Hematopoietic multipotent progenitor cell treated with erythropoietin and hydrocortisone succinate and interleukin-3 and kit ligand, for 8 days (in vitro differentiated cells): ENCODE results near the gene VPS13A.

Experiments
- DNase-seq: peaks from one replicate; pipeline ENCODE4 v3.0.0-alpha.2; 2015

VPS13A gene

GRCh38 chr9:77177143-77177893 is at the start of gene VPS13A:
VPS13A (plus strand) TSS chr9:77177534; CDS start chr9:77177705, 171 bp downstream.
- peak; percentile 97 for DNase-seq

DNA sequence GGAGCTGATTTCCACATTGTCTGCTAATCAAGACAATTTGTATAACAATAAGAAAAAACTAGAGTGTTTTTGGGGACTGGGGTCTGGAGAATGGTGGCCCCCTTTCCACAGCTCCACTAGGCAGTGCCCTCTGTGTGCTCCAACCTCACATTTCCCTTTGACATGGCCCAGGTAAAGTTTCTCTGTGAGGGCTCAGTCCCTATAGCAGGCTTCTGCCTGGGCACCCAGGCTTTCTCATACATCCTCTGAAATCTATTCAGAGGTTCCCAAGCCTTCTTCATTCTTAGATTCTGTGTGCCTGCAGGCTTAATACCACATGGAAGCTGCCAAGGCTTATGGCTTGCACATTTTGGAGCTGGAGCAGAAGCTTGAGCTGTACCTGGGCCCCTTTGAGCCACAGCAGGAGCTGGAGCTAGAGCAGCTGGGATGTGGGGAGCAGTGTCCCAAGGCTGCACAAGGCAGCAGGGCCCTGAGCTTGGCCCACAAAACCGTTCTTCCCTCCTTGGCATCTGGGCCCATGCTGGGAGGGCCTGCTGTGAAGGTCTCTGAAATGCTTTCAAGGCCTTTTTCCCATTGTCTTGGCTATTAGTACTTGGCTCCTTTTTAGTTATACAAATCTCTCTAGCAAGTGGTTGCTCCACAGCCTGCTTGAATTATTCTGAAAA is 49.1 kb upstream of the VPS13A start:
- no peak for DNase-seq

- DNase-seq: no peak
Measured at GRCh38 chr9:77131399-77131798, 45.9 kb upstream of the VPS13A start.

DNA sequence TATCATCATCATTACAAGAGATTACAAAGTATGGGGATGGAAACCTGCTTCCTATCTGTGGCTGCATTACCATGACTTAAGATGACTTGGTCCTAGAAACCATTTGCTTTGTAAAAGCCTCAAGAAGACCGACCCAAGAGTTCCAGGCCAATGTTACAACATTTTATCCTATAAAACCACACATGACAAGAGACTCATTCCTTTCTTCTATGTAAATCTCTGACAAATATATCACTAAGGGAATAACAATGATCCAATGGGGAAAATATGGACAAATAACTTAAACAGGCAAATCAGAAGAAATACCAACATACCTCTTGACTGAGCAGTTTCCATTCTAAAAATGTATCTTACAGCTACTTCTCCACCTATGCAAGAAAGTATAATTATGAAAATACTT is 44.3 kb upstream of the VPS13A start:
- no peak for DNase-seq

DNA sequence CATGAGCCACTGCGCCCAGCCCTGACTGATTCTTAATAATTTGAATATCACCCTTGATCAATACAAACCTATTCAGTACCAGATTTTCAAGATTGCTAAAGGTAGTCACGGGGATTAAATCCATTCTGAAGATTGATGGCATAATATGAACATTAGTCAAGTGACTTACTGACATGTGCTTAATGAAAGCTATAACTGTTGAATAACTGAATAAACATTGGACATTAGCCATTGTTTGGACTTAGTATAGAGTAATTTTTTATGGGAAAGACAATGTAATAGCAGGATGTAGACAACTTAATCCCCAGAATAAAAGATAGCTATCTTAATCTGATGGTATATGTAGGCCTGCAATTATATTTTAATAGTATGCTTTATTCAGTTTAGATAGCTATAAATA is 35.0 kb upstream of the VPS13A start:
- DNase-seq: no peak

- no peak for DNase-seq
Measured at GRCh38 chr9:77149879-77150278, 27.5 kb upstream of the VPS13A start.

DNA sequence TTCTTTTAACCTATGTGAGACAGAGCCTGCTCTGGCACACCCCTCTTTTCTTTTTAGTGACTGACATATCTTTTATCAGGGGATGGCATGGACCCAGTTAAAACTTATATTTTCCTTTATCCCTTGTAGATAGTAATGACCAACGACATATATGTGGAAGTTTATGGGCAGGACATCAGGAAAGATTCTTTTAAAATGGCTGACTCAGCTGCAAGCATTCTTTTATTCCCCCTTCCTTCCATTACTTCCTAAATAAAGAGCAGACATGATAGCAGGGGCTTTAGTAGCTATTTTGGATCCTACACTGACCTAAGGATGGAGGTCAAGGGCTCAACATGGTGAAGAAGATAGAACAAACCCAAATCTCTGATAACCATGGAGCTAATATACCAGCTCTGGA is 25.0 kb upstream of the VPS13A start:
- DNase-seq: no peak

GRCh38 chr9:77156646-77157371 is 20.5 kb upstream of the VPS13A start:
- no peak for DNase-seq

DNA sequence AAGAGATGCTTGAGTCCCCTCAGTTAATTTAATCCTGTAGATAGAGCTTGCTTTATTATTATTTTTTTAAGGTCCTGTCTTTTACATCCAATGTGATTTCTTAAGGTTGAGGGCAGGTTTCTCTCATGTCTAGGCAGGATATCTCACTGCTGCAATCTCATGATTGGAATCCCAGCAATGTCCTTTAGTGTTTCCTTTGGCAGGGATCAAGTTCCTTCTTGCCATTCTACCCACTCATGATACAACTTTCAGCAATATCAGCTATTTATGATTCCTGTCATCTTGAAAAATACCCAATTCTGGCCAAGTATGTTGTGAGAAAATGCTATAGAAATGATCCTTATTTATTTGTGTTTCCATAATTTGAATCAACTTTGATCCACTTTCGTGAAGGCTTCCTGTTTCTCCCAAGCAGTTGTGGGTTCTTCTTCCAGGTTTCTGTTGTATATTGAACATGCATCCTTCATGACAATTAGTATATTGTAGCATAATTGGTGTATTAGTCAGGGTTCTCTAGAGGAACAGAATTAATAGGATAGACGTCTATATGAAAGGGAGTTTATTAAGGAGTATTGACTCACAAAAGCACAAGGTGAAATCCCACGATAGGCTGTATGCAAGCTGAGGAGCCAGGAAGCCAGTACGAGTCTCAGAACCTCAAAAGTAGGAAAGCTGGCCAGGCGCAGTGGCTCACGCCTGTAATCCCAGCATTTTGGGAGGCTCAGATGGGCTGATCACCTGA is 18.4 kb upstream of the VPS13A start:
- no peak for DNase-seq

DNA sequence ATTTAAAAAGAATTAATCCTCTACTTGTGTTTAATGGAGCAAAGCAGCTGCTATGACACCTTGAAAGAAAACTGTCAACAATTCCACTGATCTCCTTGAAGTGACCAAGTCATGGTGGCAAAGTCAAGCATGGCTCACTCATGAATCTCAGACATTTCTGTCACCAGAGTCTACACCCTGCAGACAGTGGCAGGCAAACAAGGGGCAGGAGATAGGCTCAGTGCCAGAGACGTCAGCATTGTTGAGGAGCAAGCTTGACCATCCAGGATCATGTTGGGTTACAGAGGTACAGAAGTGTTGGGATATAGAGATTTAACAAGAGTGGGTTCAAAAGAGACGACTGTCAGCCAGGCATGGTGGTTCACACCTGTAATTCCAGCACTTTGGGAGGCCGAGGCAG is 16.1 kb upstream of the VPS13A start:
- peak; percentile 26 for DNase-seq

GRCh38 chr9:77161966-77162365 is 15.4 kb upstream of the VPS13A start:
- no peak for DNase-seq

DNA sequence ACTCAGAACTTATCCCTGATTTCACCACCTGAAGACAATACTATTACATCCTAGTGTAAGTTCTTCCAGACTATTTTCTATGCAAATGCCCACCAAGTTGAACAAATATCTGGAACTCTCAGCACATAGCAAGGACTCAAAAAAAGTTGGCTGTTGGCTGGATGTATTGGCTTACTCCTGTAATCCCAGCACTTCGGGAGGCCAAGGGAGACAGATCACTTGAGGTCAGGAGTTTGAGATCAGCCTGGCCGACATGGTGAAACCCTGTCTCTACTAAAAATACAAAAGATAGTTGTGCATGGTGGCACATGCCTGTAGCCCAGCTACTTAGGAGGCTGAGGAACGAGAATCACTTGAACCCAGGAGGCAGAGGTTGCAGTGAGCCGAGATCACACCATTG is 15.0 kb upstream of the VPS13A start:
- DNase-seq: no peak

DNA sequence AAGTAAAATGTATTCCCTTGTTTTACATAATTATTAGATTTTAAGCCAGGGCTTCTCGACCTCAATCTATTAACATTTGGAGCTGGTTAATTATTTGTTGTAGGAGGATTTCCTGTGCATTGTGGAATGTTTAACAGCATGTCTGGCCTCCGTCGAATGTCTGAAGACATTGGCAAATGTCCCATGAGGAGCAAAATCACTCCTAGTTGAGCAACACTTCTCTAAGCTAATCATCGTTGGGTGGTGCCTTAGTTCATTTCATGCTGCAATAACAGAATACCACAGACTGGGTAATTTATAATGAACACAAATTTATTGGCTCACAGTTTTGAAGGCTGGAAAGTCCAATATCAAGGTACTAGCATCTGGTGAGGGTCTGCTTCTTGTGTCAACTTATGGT is 13.4 kb upstream of the VPS13A start:
- no peak for DNase-seq

GRCh38 chr9:77166193-77166592 is 11.1 kb upstream of the VPS13A start:
- DNase-seq: no peak

- no peak for DNase-seq
Measured at GRCh38 chr9:77170991-77171699, 6.2 kb upstream of the VPS13A start.

GRCh38 chr9:77175151-77175550 is 2.2 kb upstream of the VPS13A start:
- peak; percentile 76 for DNase-seq

DNA sequence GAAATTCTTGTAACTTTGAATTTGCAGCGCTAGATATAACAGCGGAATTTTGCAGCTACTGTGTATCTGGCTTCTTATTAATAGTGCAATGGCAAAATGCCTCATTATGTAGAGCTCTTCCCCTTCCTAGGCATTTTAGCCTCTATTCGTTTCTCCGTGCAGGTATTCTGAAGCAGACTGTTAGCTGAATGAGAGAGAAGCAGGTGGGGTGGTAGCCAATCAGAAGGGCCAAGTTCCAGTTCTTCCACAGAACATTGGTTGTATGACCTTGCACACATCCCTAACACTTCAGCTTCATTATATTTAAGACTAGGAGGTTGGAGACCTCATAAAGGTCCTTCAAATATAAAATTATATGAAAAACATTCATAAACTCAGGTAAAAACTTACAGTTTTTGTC is 1.2 kb upstream of the VPS13A start:
- DNase-seq: peak; percentile 21

GRCh38 chr9:77176686-77177142 is 620 bp upstream of the VPS13A start:
- no peak for DNase-seq

GRCh38 chr9:77177894-77178794 is 810 bp downstream of the VPS13A start:
- peak; percentile 53 for DNase-seq

DNA sequence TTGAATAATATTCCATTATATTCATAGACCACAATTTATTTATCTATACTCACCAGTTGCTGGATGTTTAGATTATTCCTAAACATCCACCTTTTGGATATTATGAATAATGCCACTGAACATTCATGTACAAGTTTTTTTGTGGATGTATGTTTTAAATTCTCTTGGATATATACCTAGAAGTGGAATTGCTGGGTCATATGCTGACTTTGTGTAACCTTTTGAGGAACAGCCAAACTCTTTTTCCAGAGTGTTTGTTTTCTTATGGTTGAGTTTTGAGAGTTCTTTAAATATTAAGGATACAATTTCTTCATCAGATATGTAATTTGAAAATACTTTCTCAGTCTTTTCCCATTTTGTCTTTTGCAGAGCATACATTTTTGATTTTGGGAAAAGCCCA is 2.7 kb downstream of the VPS13A start:
- no peak for DNase-seq

- DNase-seq: no peak
Measured at GRCh38 chr9:77183581-77183980, 6.2 kb downstream of the VPS13A start.
